Measurements from ENCODE around the gene RHAG.
"Not testable (repeated sequence)": the region's sequence is repeated elsewhere in the genome, so short reads cannot be mapped to it uniquely, and the experiment has no call there.

The RHAG gene

DNA sequence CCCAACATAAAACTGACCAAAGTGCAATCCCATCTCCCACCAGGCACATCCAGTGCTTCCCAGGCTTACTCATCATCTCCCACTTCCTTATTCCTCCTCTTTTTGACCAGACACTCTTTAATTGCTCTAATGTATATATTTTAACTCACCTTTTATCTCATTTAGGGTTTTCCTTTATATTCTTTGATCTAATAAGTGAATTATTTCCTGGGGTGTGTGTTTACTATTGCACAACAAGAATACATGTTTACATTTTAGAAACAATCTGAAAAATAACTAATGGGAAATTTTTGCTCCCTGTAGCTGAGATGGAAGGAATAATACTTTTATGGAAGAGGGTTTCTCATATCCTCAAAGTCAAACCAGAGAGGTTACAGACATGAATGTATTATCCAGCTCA, 18.4 kb downstream of the RHAG start:
- no peak overlapping the region for H3K27ac Mint-ChIP-seq
- DNase-seq (no peak), ATAC-seq (no peak)
- H3K4me1 Mint-ChIP-seq, result no peaks in the 10 kb centered on the region
- no peaks in the 10 kb centered on the region for H3K27me3 Mint-ChIP-seq
- no peaks in the 10 kb centered on the region for H3K9me3 Mint-ChIP-seq
- no peak overlapping the region for H3K4me3 Mint-ChIP-seq
- H3K36me3 Mint-ChIP-seq (ENCODE audit: low read depth), result no peaks in the 10 kb centered on the region

- not testable (repeated sequence) for H3K27ac Mint-ChIP-seq; H3K36me3 Mint-ChIP-seq (ENCODE audit: low read depth); H3K4me3 Mint-ChIP-seq; H3K4me1 Mint-ChIP-seq; H3K27me3 Mint-ChIP-seq; H3K9me3 Mint-ChIP-seq; DNase-seq; ATAC-seq
Observed at GRCh38 chr6:49614144-49614543, 22.5 kb downstream of the RHAG start.

DNA sequence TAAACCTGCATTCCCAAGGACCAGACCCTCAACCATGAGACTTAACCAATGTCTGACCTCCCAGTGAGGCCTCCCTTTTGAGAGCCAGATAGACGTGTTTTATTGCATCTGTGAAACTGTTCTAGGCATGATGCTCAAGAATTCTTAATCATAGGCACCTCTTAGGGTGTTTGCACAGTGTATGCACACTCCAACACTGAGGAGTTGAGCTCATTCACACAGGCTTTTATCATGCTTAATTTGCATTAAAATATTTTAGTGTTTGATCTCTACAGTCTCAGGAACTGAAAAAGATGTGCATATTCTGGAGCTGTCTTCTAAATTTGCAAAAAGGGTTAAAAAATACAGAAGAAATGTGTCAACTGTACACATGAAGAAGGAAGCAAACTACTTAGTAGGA, 27.4 kb downstream of the RHAG start:
- no peak for DNase-seq
- Mint-ChIP-seq H3K27ac (no peak overlapping the region), H3K27me3 (no peaks in the 10 kb centered on the region), H3K4me1 (no peaks in the 10 kb centered on the region), H3K9me3 (no peaks in the 10 kb centered on the region), H3K36me3 (ENCODE audit: low read depth) (no peaks in the 10 kb centered on the region), H3K4me3 (no peak overlapping the region)
- no peak for ATAC-seq

DNA sequence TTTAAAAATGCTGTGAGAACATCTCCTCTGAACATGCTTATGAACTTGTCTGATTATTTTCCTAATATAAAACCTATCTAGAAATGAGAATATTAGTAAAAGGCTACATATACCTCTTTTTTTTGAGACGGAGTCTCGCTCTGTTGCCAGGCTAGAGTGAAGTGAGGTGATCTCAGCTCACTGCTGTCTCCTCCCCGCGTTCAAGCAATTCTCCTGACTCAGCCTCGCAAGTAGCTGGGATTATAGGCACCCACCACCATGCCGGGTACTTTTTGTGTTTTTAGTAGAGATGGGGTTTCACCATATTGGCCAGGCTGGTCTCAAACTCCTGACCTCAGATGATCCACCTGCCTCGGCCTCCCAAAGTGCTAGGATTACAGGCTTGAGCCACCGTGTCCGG, 28.4 kb downstream of the RHAG start:
- H3K36me3 Mint-ChIP-seq (ENCODE audit: low read depth); ATAC-seq; DNase-seq; H3K4me3 Mint-ChIP-seq; H3K27me3 Mint-ChIP-seq; H3K4me1 Mint-ChIP-seq; H3K27ac Mint-ChIP-seq; H3K9me3 Mint-ChIP-seq: not testable (repeated sequence)

DNA sequence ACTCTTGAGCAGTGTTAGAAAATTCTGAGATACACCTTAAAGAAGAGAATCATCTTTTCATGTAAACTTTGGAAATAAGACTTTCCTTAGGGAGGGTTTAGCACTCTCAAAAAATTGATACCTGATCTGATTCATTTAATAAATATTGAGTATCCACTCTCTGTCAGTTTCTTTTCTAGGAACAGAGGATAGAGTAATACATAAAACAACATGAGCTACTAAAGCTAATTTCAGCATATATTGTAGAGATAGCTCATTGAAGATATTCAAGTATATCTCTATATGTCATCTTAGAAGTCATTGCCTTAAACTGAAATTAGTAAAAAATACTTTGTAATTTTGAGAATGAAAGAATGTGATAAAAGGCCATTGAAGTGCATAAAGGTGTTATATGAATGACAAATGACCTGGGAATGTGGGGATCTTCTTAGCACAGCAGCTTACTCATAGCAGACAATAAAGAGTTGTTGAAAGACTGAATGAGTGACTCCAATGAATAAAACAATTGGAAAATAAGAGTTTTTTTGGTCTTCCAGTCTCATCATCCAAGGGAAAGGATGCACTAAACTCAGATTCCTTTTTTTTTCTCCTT, 29.2 kb downstream of the RHAG start:
- Mint-ChIP-seq H3K9me3 (no peaks in the 10 kb centered on the region), H3K27me3 (no peaks in the 10 kb centered on the region), H3K36me3 (ENCODE audit: low read depth) (no peaks in the 10 kb centered on the region), H3K4me3 (no peak overlapping the region), H3K4me1 (no peaks in the 10 kb centered on the region), H3K27ac (no peak overlapping the region)
- DNase-seq (no peak), ATAC-seq (no peak)

DNA sequence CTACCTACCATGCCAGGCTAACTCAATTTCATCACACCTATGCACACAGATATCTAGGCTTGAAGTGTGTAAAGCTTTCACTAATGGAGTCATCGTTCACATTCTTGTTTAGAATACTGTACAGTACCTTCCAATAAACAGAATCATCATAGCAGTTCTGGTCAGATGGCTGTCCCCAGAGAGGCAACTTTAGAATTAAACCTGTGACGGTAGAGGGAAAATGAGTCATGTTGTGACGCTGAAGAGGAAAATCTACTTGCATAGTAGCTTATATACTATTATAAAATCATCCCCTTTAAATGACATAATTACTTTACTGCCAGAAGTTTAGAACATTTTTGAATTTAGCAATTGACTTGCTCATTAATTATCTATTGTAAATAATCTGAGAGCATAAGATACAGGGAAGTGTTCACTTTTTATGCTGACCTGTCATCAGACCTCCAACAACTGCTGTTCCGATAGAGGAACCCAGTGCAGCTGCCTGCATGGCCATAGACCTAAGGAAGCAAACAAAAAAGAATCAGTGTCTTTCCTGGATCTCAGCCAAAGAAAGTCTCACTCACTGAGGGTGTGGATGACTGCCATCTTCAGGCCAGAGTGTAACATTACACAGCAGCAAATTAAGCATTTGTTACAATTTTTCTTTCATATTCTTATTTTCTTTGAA, 29.8 kb downstream of the RHAG start:
- Mint-ChIP-seq H3K4me3 (no peak overlapping the region), H3K27ac (no peak overlapping the region), H3K4me1 (no peaks in the 10 kb centered on the region), H3K27me3 (no peaks in the 10 kb centered on the region), H3K36me3 (ENCODE audit: low read depth) (no peaks in the 10 kb centered on the region), H3K9me3 (no peaks in the 10 kb centered on the region)
- ATAC-seq (no peak), DNase-seq (peak; percentile 2)

GRCh38 chr6:49604080-49604479, 32.6 kb downstream of the RHAG start:
- H3K4me3 Mint-ChIP-seq; H3K27ac Mint-ChIP-seq; H3K4me1 Mint-ChIP-seq; ATAC-seq; H3K36me3 Mint-ChIP-seq (ENCODE audit: low read depth); DNase-seq; H3K9me3 Mint-ChIP-seq; H3K27me3 Mint-ChIP-seq: not testable (repeated sequence)

GRCh38 chr6:49587262-49587661, 49.4 kb downstream of the RHAG start:
- not testable (repeated sequence) for H3K9me3 Mint-ChIP-seq; H3K36me3 Mint-ChIP-seq (ENCODE audit: low read depth); H3K27me3 Mint-ChIP-seq; DNase-seq; H3K4me1 Mint-ChIP-seq; ATAC-seq; H3K27ac Mint-ChIP-seq; H3K4me3 Mint-ChIP-seq

GRCh38 chr6:49582529-49582928, 54.1 kb downstream of the RHAG start:
- ATAC-seq (no peak), DNase-seq (no peak)
- Mint-ChIP-seq H3K27me3 (peaks cover 3% of the 10 kb centered on the region), H3K27ac (no peak overlapping the region), H3K4me3 (no peak overlapping the region), H3K9me3 (peaks cover 4% of the 10 kb centered on the region), H3K4me1 (no peaks in the 10 kb centered on the region), H3K36me3 (ENCODE audit: low read depth) (no peaks in the 10 kb centered on the region)

DNA sequence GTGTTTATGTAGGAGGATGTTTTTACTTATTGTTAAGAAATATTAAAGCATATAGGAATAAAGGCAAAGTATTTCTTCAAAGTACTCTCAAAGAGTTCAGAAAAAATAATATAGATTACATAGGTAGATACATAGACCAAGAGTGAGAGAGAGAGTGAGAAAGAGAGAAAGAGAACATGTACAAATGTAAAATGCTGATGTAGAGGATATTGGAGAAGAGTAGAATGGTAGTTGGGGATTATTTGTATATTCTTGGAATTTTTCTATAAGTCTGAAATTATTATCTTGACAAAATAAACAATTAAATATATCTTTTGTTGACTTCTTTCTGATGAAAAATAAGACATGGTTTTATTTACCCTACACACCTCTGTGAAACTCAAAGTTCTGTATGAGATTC, 57.0 kb downstream of the RHAG start:
- Mint-ChIP-seq H3K27ac (no peak overlapping the region), H3K36me3 (ENCODE audit: low read depth) (no peaks in the 10 kb centered on the region), H3K27me3 (peaks cover 3% of the 10 kb centered on the region), H3K4me1 (no peaks in the 10 kb centered on the region), H3K9me3 (peaks cover 4% of the 10 kb centered on the region), H3K4me3 (no peak overlapping the region)
- ATAC-seq (no peak), DNase-seq (no peak)

- Mint-ChIP-seq H3K4me3 (no peak overlapping the region), H3K9me3 (peaks cover 4% of the 10 kb centered on the region), H3K27ac (no peak overlapping the region), H3K27me3 (peaks cover 3% of the 10 kb centered on the region), H3K4me1 (no peaks in the 10 kb centered on the region), H3K36me3 (ENCODE audit: low read depth) (no peaks in the 10 kb centered on the region)
- DNase-seq (no peak), ATAC-seq (no peak)
Observed at GRCh38 chr6:49576618-49577017, 60.0 kb downstream of the RHAG start.

GRCh38 chr6:49570474-49571079, 66.1 kb downstream of the RHAG start:
- ATAC-seq, result no peak
- Mint-ChIP-seq H3K9me3 (no peaks in the 10 kb centered on the region), H3K27me3 (no peaks in the 10 kb centered on the region), H3K36me3 (ENCODE audit: low read depth) (no peaks in the 10 kb centered on the region), H3K4me1 (no peaks in the 10 kb centered on the region), H3K4me3 (no peak overlapping the region), H3K27ac (no peak overlapping the region)
- no peak for DNase-seq

DNA sequence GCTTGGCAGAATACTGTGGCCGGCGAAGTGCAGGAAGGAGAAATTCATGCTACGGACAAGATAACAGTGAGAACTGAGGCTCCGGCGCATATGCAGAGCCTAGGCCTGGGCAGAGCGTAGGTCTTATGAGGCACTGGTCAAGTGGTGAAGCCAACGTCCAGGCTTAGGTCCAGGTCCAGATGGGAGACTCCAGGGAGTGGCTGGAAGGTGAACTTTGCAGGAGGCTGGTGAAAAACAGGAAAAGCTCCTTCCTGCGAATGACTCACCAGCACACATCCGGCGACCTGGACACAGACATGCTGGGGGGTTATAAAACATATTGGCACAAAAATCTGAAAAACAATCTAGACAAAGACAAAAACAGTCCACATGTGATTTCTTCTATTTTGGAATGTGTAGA, 70.8 kb downstream of the RHAG start:
- DNase-seq (no peak), ATAC-seq (no peak)
- no peaks in the 10 kb centered on the region for H3K4me1 Mint-ChIP-seq
- H3K36me3 Mint-ChIP-seq (ENCODE audit: low read depth), result no peaks in the 10 kb centered on the region
- peaks cover 8% of the 10 kb centered on the region for H3K27me3 Mint-ChIP-seq
- no peak overlapping the region for H3K4me3 Mint-ChIP-seq
- no peaks in the 10 kb centered on the region for H3K9me3 Mint-ChIP-seq
- H3K27ac Mint-ChIP-seq, result no peak overlapping the region

- H3K27ac Mint-ChIP-seq, result no peak overlapping the region
- no peaks in the 10 kb centered on the region for H3K4me1 Mint-ChIP-seq
- H3K4me3 Mint-ChIP-seq, result no peak overlapping the region
- ATAC-seq (no peak), DNase-seq (no peak)
- no peaks in the 10 kb centered on the region for H3K9me3 Mint-ChIP-seq
- H3K36me3 Mint-ChIP-seq (ENCODE audit: low read depth), result no peaks in the 10 kb centered on the region
- peaks cover 8% of the 10 kb centered on the region for H3K27me3 Mint-ChIP-seq
Observed at GRCh38 chr6:49565261-49565660, 71.4 kb downstream of the RHAG start.

DNA sequence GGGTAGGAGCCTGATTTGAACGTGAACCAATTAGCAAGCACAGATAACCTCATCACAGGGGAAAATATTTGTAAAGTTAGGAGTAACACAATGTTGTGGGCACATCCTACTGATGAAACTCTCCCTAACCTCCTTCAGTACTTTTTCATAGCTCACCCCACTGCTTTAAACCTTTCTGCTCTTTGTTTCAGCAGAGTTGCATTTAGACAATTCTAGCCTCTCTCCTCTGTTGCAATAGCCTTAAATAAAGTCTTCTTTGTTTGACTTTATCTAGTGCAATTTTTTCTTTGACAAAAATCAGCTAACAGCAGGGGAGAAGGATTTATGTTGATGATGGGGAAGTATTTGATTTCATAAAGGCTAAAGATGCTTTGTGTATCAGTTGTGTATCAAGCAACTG, 72.1 kb downstream of the RHAG start:
- peaks cover 8% of the 10 kb centered on the region for H3K27me3 Mint-ChIP-seq
- H3K36me3 Mint-ChIP-seq (ENCODE audit: low read depth), result no peaks in the 10 kb centered on the region
- H3K9me3 Mint-ChIP-seq, result no peaks in the 10 kb centered on the region
- H3K4me1 Mint-ChIP-seq, result no peaks in the 10 kb centered on the region
- ATAC-seq (no peak), DNase-seq (no peak)
- H3K27ac Mint-ChIP-seq, result no peak overlapping the region
- H3K4me3 Mint-ChIP-seq, result no peak overlapping the region
